ENCODE measurements around the gene PROK1. TPM values are rescaled to one million over a fixed set of nuclear protein-coding genes. Genes with fewer than 3 reads are reported as not detected.

The PROK1 gene
- total RNA-seq, 2 donors from 2014 or later: 0.20 TPM; not detected in 1

GRCh38 chr1:110420023-110420662, 30.8 kb upstream of the PROK1 start:
- WGBS, 2 experiments (ENCODE audit: insufficient coverage in 1 of 2, insufficient read length in 1 of 2): 93 to 95% methylated on average over 9 to 10 of the region's 10 CpGs
- Mint-ChIP-seq H3K27me3 (ENCODE audit: insufficient read depth) (no peaks in the 10 kb centered on the region), H3K9me3 (peaks cover 9% of the 10 kb centered on the region), H3K27ac (no peak overlapping the region), H3K4me1 (peaks cover 7% of the 10 kb centered on the region), H3K36me3 (ENCODE audit: low read depth) (peaks cover 2% of the 10 kb centered on the region), H3K4me3 (no peak overlapping the region)
- Histone ChIP-seq H3K4me3 (ENCODE audit: low read length) (no peak overlapping the region), H3K27me3 (ENCODE audit: control insufficient read depth, insufficient read depth, low read length, poor library complexity, severe bottlenecking) (no peaks in the 10 kb centered on the region), H3K4me1 (ENCODE audit: control insufficient read depth, insufficient read depth, low read length) (no peaks in the 10 kb centered on the region), H3K9ac (ENCODE audit: extremely low read depth, low read length, poor library complexity, severe bottlenecking) (no peak overlapping the region), H3K36me3 (ENCODE audit: control insufficient read depth, insufficient read depth, low read length) (no peaks in the 10 kb centered on the region), H3K9me3 (ENCODE audit: control insufficient read depth, low read length) (peaks cover 14% of the 10 kb centered on the region), H3K27ac (ENCODE audit: low read depth, low read length) (no peak overlapping the region)
- TF ChIP-seq, protein P1, sequence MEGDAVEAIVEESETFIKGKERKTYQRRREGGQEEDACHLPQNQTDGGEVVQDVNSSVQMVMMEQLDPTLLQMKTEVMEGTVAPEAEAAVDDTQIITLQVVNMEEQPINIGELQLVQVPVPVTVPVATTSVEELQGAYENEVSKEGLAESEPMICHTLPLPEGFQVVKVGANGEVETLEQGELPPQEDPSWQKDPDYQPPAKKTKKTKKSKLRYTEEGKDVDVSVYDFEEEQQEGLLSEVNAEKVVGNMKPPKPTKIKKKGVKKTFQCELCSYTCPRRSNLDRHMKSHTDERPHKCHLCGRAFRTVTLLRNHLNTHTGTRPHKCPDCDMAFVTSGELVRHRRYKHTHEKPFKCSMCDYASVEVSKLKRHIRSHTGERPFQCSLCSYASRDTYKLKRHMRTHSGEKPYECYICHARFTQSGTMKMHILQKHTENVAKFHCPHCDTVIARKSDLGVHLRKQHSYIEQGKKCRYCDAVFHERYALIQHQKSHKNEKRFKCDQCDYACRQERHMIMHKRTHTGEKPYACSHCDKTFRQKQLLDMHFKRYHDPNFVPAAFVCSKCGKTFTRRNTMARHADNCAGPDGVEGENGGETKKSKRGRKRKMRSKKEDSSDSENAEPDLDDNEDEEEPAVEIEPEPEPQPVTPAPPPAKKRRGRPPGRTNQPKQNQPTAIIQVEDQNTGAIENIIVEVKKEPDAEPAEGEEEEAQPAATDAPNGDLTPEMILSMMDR (conservative IDR thresholded peaks at IDR 0.05): no peak
- DNase-seq: no peak

DNA sequence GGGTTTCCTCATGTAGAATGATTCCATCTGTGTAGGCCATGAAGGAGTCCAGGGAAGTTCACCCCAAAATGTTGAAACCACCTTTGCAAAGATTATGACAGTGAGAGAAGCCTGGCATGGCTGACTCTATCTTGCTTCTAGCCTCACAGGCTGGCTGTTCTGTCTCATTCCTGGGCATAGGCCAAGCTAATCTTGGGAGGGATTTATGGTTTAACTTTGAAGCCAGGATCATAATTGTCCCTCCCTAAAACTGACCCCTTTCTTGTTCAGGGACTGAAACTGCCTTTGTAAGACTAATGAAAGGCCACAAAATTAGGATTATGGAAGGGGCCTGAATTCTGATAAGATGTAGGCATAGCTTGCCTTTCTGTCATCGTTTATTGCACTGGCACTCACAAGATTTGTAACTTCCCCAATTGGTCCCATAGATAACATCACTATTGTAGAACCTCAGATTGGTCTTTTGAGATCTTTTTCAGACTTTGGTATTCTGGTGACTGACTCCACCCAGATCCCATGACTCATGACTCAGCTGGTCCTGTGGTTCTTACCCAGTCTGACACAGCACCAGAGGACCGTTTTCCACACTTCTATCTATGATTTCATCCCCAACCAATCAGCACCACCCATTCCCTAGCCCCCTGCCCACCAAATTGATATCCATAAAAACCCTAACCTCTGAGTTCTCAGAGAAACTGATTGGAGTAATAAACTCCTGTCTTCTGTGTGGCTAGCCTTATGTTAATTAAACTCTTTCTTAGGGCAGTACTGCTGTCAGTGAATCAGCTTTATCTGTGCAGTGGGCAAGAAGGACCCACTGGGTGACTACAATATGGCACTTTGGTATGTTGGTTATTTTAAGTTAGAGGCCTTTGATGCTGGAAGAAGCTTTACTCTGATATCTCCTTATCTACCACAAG, 29.8 kb upstream of the PROK1 start:
- H3K4me1 Mint-ChIP-seq: peaks cover 7% of the 10 kb centered on the region
- peaks cover 14% of the 10 kb centered on the region for H3K9me3 ChIP-seq (ENCODE audit: control insufficient read depth, low read length)
- peaks cover 2% of the 10 kb centered on the region for H3K36me3 Mint-ChIP-seq (ENCODE audit: low read depth)
- no peak overlapping the region for H3K27ac ChIP-seq (ENCODE audit: low read depth, low read length)
- no peak overlapping the region for H3K9ac ChIP-seq (ENCODE audit: extremely low read depth, low read length, poor library complexity, severe bottlenecking)
- no peaks in the 10 kb centered on the region for H3K27me3 ChIP-seq (ENCODE audit: control insufficient read depth, insufficient read depth, low read length, poor library complexity, severe bottlenecking)
- no peaks in the 10 kb centered on the region for H3K4me1 ChIP-seq (ENCODE audit: control insufficient read depth, insufficient read depth, low read length)
- H3K4me3 ChIP-seq (ENCODE audit: low read length): no peak overlapping the region
- H3K36me3 ChIP-seq (ENCODE audit: control insufficient read depth, insufficient read depth, low read length): no peaks in the 10 kb centered on the region
- 84 to 100% methylated on average over 1 to 2 of the region's 2 CpGs for WGBS, 2 experiments (ENCODE audit: insufficient coverage in 1 of 2, insufficient read length in 1 of 2)
- TF ChIP-seq, protein P1 (conservative IDR thresholded peaks at IDR 0.05): no peak
- H3K9me3 Mint-ChIP-seq: peaks cover 9% of the 10 kb centered on the region
- H3K27me3 Mint-ChIP-seq (ENCODE audit: insufficient read depth): no peaks in the 10 kb centered on the region
- no peak for DNase-seq
- no peak overlapping the region for H3K4me3 Mint-ChIP-seq
- H3K27ac Mint-ChIP-seq: no peak overlapping the region

GRCh38 chr1:110424699-110425611, 26.0 kb upstream of the PROK1 start:
- Mint-ChIP-seq H3K4me1 (no peaks in the 10 kb centered on the region), H3K4me3 (no peak overlapping the region), H3K27me3 (ENCODE audit: insufficient read depth) (no peaks in the 10 kb centered on the region), H3K36me3 (ENCODE audit: low read depth) (peaks cover 2% of the 10 kb centered on the region), H3K27ac (no peak overlapping the region), H3K9me3 (peaks cover 9% of the 10 kb centered on the region)
- H3K27ac ChIP-seq (ENCODE audit: low read depth, low read length): no peak overlapping the region
- TF ChIP-seq, protein P1 (conservative IDR thresholded peaks at IDR 0.05): no peak
- H3K27me3 ChIP-seq (ENCODE audit: control insufficient read depth, insufficient read depth, low read length, poor library complexity, severe bottlenecking): no peaks in the 10 kb centered on the region
- WGBS, 2 experiments (ENCODE audit: insufficient coverage in 1 of 2, insufficient read length in 1 of 2): 79 to 86% methylated on average over 5 to 9 of the region's 9 CpGs
- peaks cover 14% of the 10 kb centered on the region for H3K9me3 ChIP-seq (ENCODE audit: control insufficient read depth, low read length)
- DNase-seq: no peak
- H3K4me1 ChIP-seq (ENCODE audit: control insufficient read depth, insufficient read depth, low read length): no peaks in the 10 kb centered on the region
- H3K36me3 ChIP-seq (ENCODE audit: control insufficient read depth, insufficient read depth, low read length): no peaks in the 10 kb centered on the region
- H3K4me3 ChIP-seq (ENCODE audit: low read length): no peak overlapping the region
- H3K9ac ChIP-seq (ENCODE audit: extremely low read depth, low read length, poor library complexity, severe bottlenecking): no peak overlapping the region
